GM19438 (cell line): Measurements from ENCODE around the gene EFHC1.

Experiments used
- ATAC-seq: cut with Tn5 transposase; IDR thresholded peaks from one replicate; pipeline ENCODE4 v1.9.1; 2021; ENCODE audit warnings: low read depth; ENCODE audit not compliant: unreplicated experiment

EFHC1 gene

GRCh38 chr6:52515219-52515960, 95.2 kb downstream of the EFHC1 start:
- ATAC-seq = no peak

- ATAC-seq = no peak
Measured at GRCh38 chr6:52516269-52516668, 96.1 kb downstream of the EFHC1 start.

DNA sequence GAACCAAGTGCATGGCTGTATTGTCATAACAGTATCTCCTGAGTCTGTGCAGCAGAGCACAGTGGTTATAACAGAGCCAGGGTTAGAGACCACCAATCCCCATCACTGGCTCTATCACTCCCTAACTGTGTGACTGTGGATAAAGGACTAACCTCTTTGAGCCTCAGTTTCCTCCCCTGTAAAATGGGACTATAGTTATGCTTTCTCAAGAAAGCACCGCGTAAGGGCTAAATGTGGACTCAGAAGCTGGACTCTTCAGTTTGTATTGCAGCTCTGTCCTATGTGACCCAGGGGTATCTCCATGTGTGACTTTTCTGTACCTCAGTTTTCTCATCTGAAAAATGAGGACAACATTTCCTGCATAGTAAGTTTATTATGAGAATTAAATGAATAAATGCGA, 96.8 kb downstream of the EFHC1 start:
- ATAC-seq = no peak

- peak; percentile 60 for ATAC-seq
Measured at GRCh38 chr6:52517502-52518278, 97.5 kb downstream of the EFHC1 start.

GRCh38 chr6:52518279-52518945, 98.3 kb downstream of the EFHC1 start:
- ATAC-seq = no peak

DNA sequence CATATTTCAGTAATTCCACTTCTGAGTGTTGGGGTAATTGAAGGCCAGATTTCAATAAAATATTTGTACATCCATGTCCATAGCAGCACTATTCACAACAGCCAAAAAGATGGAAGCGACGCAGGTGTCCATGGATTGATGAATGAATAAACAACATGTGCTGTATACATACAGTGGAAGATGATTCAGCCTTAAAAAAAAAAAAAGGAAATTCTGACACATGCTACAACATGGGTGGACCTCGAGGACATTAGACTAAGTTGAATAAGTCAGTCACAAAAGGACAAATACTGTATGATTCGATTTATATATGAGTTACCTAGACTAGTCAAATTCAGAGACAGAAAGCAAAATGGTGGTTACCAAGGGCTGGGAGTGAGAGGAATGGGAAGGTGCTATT, 99.5 kb downstream of the EFHC1 start:
- ATAC-seq = no peak

GRCh38 chr6:52522151-52522626, 102.0 kb downstream of the EFHC1 start:
- no peak for ATAC-seq

- ATAC-seq = no peak
Measured at GRCh38 chr6:52522655-52523054, 102.5 kb downstream of the EFHC1 start.

- ATAC-seq = no peak
Measured at GRCh38 chr6:52523378-52524142, 103.4 kb downstream of the EFHC1 start.

DNA sequence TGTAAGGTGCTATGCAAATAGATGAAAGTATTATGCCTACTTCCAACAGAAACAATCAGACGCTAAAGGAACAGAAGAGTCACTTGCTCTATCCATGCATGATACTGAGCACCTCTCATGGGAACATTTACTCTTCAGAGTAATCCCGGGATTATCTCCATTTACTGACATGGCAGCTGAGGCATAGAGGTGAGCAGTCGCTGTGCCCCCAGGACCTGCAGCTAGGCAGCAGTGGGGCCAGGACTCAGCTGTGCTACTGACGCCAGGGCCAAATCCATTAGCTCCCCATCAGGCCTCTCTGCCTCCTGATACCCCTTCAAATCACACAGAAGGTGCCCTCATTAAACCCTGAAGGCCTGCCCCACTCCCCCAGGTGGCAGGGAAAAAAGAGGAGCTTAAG, 104.8 kb downstream of the EFHC1 start:
- no peak for ATAC-seq

GRCh38 chr6:52526634-52527033, 106.5 kb downstream of the EFHC1 start:
- no peak for ATAC-seq

- no peak for ATAC-seq
Measured at GRCh38 chr6:52527436-52527835, 107.3 kb downstream of the EFHC1 start.

- peak; percentile 44 for ATAC-seq
Measured at GRCh38 chr6:52529311-52529710, 109.2 kb downstream of the EFHC1 start.

DNA sequence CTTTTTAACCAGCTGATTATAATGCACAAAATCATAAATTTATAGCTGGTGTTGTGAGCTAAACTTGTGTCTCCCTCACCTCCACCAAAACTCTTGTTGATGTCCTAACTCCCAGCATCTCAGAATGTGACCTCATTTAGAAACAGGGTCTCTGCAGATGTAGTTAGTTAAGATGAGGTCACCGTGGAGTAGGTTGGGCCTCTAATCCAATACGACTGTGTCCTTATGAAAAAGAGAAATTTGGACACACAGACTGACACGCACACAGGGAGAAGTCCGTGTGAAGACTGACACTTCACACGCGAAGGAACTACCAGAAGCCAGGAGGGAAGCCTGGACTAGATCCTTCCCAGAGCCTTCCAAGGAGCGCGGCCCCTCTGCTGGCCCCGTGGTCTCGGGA, 110.2 kb downstream of the EFHC1 start:
- ATAC-seq = no peak

DNA sequence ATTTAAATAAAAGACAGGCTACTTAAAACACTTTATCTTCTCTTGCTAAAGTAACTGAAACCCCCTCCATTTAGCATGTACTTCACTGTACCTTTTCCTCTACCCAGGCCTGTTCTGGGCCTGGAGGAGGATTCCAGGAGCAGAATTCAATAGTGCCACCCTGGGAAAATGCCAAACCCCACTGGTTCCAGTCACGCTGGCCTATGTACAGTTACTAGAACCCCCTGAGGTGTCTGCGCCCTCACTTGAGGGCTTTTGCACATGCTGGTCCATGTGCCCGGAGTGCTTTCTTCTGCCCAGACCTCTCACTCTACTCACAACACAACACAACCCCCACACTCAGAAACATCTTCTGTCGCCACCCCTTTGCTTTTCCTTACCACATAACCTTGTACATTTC, 111.3 kb downstream of the EFHC1 start:
- no peak for ATAC-seq

DNA sequence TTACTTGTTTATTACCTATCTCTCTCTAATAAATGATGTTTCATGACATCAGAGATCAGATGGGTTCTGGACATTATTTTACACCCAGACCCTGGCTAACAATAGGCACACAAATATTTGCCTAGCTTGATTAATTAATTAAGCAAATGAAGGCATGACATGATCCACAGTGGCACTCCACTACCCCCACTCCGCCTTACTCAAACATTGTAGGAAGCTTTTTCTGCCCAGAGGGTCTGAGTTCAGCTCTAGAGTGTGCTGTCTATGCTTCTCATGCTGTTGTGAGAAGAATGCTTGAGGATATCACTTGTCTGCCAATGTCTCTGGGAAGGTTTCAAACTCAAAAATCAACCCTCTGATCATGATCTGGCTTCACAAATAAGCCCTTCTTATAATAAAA, 111.7 kb downstream of the EFHC1 start:
- no peak for ATAC-seq

DNA sequence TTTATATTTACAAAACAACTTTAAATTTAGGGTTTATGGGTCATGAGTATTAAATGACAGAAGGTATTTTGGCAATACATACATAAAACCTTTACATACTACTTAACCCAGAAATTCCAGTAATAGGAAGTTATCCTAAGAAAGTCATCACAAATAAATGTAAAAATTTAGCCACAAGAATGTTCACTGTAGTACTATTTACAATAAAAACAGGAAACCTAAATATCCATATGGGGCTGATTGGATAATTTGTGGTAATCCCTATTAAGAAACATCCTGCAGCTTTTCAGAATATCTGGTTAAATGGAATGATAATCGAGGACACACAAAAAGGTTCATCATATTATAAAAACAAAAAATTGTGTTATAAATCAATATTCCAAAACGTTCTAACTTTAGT, 112.3 kb downstream of the EFHC1 start:
- no peak for ATAC-seq

- no peak for ATAC-seq
Measured at GRCh38 chr6:52533491-52533890, 113.3 kb downstream of the EFHC1 start.

DNA sequence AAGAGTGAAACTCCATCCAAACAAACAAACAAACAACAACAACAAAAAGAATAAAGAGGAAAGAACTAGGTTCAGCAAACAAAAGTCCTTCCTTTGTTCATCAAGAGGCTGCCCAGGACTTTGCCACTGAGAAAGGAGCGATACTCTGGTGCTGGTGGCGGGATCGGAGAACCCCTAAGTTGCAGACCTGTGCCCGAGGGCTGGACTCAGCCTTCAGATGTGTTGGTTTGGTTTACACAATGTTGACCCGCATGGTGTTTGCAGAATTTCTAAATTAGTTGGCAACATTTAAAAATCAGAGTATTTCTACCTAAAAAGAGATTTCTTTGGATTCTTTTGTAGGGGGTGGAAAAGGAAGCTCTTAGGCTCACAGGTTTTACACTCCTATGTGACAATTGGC, 114.2 kb downstream of the EFHC1 start:
- no peak for ATAC-seq

DNA sequence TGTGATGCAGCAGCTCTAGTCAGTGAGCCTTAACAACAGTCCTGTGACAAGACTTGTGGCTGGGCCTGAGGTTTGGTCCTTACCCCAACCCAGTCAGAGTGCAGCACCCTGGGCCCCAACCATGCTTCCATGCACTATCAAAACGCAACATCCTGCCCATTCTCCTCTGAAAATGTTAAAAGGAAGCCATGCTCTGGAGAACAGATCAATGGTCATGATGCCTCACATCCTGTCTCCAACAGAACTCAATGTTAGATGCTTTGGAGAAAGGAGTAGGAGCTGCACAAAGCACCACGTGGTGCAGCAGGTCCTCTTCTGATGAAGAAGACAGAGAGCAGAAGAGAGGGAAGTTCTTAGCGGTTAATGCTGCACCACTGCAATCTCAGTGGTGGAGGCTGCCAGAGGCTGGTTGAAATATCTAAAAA, 114.8 kb downstream of the EFHC1 start:
- peak; percentile 34 for ATAC-seq
